GM12873 (cell line): ENCODE data around the gene RFNG.

Experiments used
- CTCF ChIP-seq: IDR thresholded peaks from 2 replicates; pipeline ENCODE4 v1.5.1; 2012; ENCODE audit warnings: low read depth, mild to moderate bottlenecking, moderate library complexity, low read length, control low read depth; ENCODE audit not compliant: insufficient read depth; ENCODE audit errors: missing control alignments

The RFNG gene

GRCh38 chr17:82065638-82066303 is 14.2 kb upstream of the RFNG start, which contains the start of gene DUS1L:
DUS1L (minus strand) TSS chr17:82065804; CDS start chr17:82065059, 745 bp downstream.
- no peak for TF ChIP-seq CTCF

GRCh38 chr17:82065193-82065637 is 13.6 kb upstream of the RFNG start:
- no peak for TF ChIP-seq CTCF

GRCh38 chr17:82064433-82065192 is 13.0 kb upstream of the RFNG start:
- TF ChIP-seq CTCF: no peak

GRCh38 chr17:82063424-82064415 is 12.1 kb upstream of the RFNG start:
- TF ChIP-seq CTCF: no peak

- no peak for TF ChIP-seq CTCF
Measured at GRCh38 chr17:82062984-82063368, 11.4 kb upstream of the RFNG start.

- TF ChIP-seq CTCF: no peak
Measured at GRCh38 chr17:82062076-82062983, 10.7 kb upstream of the RFNG start.
